Measurements from ENCODE around the gene SELENOM. TPM values are rescaled to one million over a fixed set of nuclear protein-coding genes. Genes with fewer than 3 reads are reported as not detected.

Gene SELENOM
- total RNA-seq (10 to 100 TPM; 45.4 to 68.2 (median 52.3) TPM), polyA plus RNA-seq (10 to 100 TPM; 23.6 to 64.3 (median 44.0) TPM)
- long read RNA-seq, donor 1, transcript SELENOM-201 (5 exons, 694 nt): major isoform, 16 of 18 reads
- long read RNA-seq, donor 1, partial matches to known transcripts: 0 of 18 reads
- long read RNA-seq, donor 1, other reads (novel, unspliced or antisense): 2 of 18 reads
- long read RNA-seq, donor 2, transcript SELENOM-201 (5 exons, 694 nt): major isoform, 39 of 42 reads
- long read RNA-seq, donor 2, partial matches to known transcripts: 0 of 42 reads
- long read RNA-seq, donor 2, other reads (novel, unspliced or antisense): 1 of 42 reads

- Histone ChIP-seq H3K27ac (peak within 1 kb of the TSS; percentile 89), H3K36me3 (ENCODE audit: insufficient read depth in 1 of 2, low read depth in 1 of 2) (peaks cover 0 to 21% of the 10 kb centered on the region in 2 donors), H3K27me3 (ENCODE audit: insufficient read depth in 3 of 3, low read length in 2 of 3) (no peaks in the 10 kb centered on the region), H3K4me1 (peaks cover 17% of the 10 kb centered on the region), H3K4me3 (peak within 1 kb of the TSS; percentile 76), H3K9me3 (no peaks in the 10 kb centered on the region)
- ATAC-seq (peak; percentile 91 to 95 (median 92)), DNase-seq (peak; percentile 97 to 99)
- intact Hi-C loops (cut with DNase I): loop anchor here (5.0 to 10.0 kb wide), 3 partner anchors 40 to 167 kb away; no protein-coding TSS in a partner anchor
- 4 to 9% (median 4%) methylated on average over 44 to 67 of the region's 67 CpGs for WGBS, 3 donors
- peak; percentile 92 for TF ChIP-seq CTCF (IDR thresholded peaks at IDR 0.05)
Measured at GRCh38 chr22:31107178-31107893, at the start of gene SELENOM. Gene SELENOM, minus strand, starts transcription at chr22:31107568. Its CDS starts 63 bp downstream, at chr22:31107505.

GRCh38 chr22:31155422-31155821 lies 48.1 kb upstream of the SELENOM start:
- no peak overlapping the region for H3K27ac ChIP-seq
- WGBS, 3 donors: 4 to 12% (median 6%) methylated on average over 3 of the region's 3 CpGs
- ATAC-seq (no peak), DNase-seq (no peak)
- H3K4me1 ChIP-seq: no peaks in the 10 kb centered on the region
- no peaks in the 10 kb centered on the region for H3K36me3 ChIP-seq (ENCODE audit: insufficient read depth in 1 of 2, low read depth in 1 of 2)
- no peaks in the 10 kb centered on the region for H3K9me3 ChIP-seq
- H3K27me3 ChIP-seq (ENCODE audit: insufficient read depth in 3 of 3, low read length in 2 of 3): no peaks in the 10 kb centered on the region
- intact Hi-C loops (cut with DNase I): no loop called here
- no peak overlapping the region for H3K4me3 ChIP-seq
- TF ChIP-seq CTCF (IDR thresholded peaks at IDR 0.05): no peak

GRCh38 chr22:31154975-31155374 lies 47.6 kb upstream of the SELENOM start:
- Histone ChIP-seq H3K27ac (no peak overlapping the region), H3K4me1 (no peaks in the 10 kb centered on the region), H3K9me3 (no peaks in the 10 kb centered on the region), H3K36me3 (ENCODE audit: insufficient read depth in 1 of 2, low read depth in 1 of 2) (no peaks in the 10 kb centered on the region), H3K27me3 (ENCODE audit: insufficient read depth in 3 of 3, low read length in 2 of 3) (no peaks in the 10 kb centered on the region), H3K4me3 (no peak overlapping the region)
- intact Hi-C loops (cut with DNase I): no loop called here
- DNase-seq: no peak
- WGBS, 3 donors: 89 to 100% (median 92%) methylated on average over 1 of the region's 1 CpG
- no peak for TF ChIP-seq CTCF (IDR thresholded peaks at IDR 0.05)
- ATAC-seq: no peak

- WGBS, 3 donors: 78 to 79% (median 78%) methylated on average over 3 of the region's 3 CpGs
- Histone ChIP-seq H3K27me3 (ENCODE audit: insufficient read depth in 3 of 3, low read length in 2 of 3) (no peaks in the 10 kb centered on the region), H3K36me3 (ENCODE audit: insufficient read depth in 1 of 2, low read depth in 1 of 2) (no peaks in the 10 kb centered on the region), H3K27ac (no peak overlapping the region), H3K9me3 (no peaks in the 10 kb centered on the region), H3K4me3 (no peak overlapping the region), H3K4me1 (no peaks in the 10 kb centered on the region)
- no peak for DNase-seq
- TF ChIP-seq CTCF (IDR thresholded peaks at IDR 0.05): no peak
- ATAC-seq: no peak
- intact Hi-C loops (cut with DNase I): no loop called here
Measured at GRCh38 chr22:31153357-31153756, 46.0 kb upstream of the SELENOM start.

All from psoas muscle (tissue), 8 donors.